HG03025 (cell line): ENCODE results near the gene PYGO1.

Source experiments
- ATAC-seq: cut with Tn5 transposase; IDR thresholded peaks from one replicate; pipeline ENCODE4 v1.9.1; 2021; ENCODE audit warnings: mild to moderate bottlenecking, moderate library complexity; ENCODE audit not compliant: unreplicated experiment, low FRiP score

The PYGO1 gene

DNA sequence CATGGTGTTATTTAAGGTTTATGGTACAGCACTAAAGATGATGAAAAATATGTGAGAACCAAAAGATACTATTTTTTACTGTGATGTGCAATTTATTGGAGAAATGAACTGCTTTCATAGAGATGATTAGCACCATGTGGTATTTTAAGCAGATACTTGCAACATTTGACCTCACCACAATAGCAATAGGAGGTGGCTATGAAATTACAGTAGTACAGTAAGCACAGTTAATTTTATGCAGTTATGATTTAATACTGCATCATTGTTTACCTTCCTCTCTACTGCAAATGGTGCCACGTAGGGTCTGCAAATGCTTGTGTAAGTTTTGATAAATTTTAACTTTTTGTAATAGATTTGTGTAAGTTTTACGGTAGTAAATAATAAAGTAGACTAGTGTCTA lies 14.0 kb downstream of the PYGO1 start:
- no peak for ATAC-seq

GRCh38 chr15:55573224-55573623 lies 14.9 kb downstream of the PYGO1 start:
- ATAC-seq: no peak

DNA sequence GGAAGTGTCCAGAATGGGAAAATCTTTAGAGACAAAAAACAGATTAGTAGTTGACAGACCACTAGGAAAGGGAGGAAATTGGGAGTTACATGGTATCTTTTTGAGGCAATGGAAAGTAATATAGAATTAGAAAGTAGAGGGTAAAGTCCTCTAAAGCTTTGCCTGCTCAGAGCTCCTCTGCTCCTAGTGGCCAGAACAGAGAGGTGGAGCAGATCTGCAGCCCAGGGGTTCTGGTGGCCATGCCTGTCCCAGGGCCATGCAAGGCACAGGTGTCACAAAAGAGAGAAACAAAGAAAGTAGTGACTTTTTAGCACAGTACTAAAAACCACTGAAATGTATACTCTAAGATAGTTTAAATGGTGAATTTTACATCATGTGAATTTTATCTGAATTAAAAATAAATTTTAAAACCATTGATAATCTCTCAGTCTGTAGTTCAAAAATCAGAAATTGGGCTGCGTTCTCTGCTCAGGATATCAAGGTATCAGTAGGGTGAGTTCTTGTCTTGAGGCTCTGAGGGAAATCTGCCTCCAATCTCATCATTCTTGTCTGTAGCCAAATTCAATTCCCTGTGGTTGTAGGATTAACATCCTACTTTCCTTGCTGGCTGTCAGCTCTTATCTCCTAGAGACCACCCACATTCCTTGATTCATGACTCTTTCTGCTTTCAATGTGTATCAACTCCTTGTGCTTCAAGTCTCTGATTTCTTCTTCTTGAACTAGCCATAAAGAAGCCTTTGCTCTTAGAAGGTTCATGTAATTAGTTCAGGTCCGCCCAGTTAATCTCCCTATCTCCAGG lies 23.6 kb downstream of the PYGO1 start:
- ATAC-seq: no peak

DNA sequence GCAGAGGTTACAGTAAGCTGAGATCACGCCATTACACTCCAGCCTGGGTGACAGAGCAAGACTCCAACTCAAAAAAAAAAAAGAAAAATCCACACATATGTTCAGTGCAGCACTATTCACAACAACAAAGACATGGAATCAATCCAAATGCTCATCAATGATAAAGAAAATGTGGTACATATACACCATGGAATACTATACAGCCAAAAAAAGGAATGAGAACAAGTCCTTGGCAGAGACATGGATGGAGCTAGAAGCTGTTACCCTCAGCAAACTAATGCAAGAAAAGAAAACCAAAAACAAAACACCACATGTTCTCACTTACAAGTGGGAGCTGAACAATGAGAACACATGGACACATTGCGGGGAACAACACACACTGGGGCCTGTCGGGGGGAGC lies 25.5 kb downstream of the PYGO1 start:
- no peak for ATAC-seq

GRCh38 chr15:55555089-55555488 lies 33.1 kb downstream of the PYGO1 start:
- no peak for ATAC-seq

DNA sequence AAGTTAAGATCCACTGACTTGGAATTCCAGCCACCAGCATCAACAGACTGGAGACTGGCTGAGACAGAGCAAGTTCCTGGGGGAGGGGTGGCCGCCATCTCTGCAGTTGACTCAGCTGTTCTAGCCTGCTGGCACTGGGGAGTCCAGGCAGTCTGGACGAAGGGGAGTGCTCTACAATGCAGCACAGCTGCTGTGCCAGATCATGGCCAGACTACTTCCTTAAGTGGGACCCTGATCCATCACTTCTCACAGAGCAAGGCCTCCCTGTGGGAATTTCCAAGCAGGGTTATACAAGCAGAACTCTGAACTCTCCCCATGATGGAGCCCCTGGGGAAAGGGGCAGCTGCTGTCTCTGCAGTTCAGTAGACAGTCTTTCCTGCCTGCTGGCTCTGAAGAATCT lies 35.2 kb downstream of the PYGO1 start:
- ATAC-seq: no peak

GRCh38 chr15:55552451-55552850 lies 35.7 kb downstream of the PYGO1 start:
- ATAC-seq: no peak

DNA sequence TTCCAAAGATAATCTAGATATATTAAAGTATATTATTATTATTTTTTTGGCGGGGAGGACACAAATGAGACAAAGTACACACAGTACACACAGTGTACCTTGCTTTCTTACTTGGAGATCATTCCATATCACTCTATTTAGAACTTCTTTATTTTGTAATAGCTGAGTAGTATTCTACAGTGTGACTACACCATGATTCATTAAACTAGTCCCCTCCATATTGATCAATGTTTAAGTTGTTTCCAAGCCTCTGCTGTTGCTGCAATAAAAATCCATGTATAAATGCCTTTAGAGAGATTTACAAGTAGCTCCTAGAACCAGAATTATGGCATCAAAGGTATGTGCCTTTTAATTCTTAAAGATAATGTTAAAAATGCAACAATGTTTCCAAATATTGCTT lies 38.8 kb downstream of the PYGO1 start:
- no peak for ATAC-seq

GRCh38 chr15:55546718-55547117 lies 41.4 kb downstream of the PYGO1 start:
- ATAC-seq: no peak

DNA sequence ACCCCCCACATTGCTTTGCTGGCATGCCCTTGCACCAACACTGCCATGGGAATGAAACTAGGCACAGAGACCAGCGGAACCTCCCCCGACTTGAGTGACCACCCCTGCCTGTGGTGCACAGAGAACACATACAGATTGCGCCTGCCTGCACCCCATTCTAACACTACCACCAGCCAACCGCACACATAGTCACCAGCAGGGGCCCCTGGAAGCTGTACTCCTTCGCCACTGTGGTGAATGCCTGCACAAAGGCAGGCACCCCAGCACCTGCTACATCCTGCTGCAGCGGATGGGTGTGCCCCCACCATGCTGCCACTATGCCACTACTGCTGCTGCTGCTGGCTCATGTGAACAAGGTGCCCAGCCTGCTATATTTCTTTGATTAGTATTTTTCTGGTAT lies 52.7 kb downstream of the PYGO1 start:
- no peak for ATAC-seq

DNA sequence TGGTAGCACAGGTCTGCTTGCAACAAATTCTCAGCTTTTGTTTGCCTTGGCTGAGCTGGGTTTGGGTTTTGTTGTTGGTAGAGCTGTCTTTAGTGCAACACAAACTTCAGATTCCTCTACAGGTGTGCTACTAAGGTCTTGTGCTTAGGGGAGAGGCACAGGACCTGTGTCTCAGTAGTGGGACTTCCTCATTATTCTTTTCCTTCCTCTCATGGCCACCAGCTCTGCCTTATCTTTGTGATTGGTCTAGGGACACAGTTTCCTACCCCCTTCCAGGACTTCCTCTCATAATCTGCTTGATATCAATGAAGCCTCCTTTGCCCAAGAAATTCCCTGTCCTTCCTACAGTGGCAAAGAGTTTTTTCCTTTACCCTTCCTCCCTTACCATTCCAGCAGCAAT lies 55.2 kb downstream of the PYGO1 start:
- ATAC-seq: no peak

- no peak for ATAC-seq
Observed at GRCh38 chr15:55530861-55531313, 57.3 kb downstream of the PYGO1 start.

DNA sequence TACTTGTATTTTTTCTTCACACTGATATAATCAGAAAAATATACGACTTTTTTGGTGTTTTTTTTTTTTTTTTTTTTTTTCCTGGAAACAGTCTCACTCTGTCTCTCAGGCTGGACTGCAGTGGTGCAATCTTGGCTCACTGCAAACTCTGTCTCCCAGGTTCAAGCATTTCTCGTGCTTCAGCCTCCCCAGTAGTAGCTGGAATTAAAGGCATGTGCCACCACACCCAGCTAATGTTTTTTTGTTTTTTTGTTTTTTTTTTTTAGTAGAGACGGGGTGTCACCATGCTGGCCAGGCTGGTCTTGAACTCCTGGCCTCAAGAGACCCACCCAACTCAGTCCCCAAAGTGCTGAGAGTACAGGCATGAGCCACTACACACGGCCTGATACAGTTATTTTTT lies 59.3 kb downstream of the PYGO1 start:
- no peak for ATAC-seq

GRCh38 chr15:55527150-55527549 lies 61.0 kb downstream of the PYGO1 start:
- ATAC-seq: no peak

- peak; percentile 74 for ATAC-seq
Observed at GRCh38 chr15:55526559-55527036, 61.5 kb downstream of the PYGO1 start.

DNA sequence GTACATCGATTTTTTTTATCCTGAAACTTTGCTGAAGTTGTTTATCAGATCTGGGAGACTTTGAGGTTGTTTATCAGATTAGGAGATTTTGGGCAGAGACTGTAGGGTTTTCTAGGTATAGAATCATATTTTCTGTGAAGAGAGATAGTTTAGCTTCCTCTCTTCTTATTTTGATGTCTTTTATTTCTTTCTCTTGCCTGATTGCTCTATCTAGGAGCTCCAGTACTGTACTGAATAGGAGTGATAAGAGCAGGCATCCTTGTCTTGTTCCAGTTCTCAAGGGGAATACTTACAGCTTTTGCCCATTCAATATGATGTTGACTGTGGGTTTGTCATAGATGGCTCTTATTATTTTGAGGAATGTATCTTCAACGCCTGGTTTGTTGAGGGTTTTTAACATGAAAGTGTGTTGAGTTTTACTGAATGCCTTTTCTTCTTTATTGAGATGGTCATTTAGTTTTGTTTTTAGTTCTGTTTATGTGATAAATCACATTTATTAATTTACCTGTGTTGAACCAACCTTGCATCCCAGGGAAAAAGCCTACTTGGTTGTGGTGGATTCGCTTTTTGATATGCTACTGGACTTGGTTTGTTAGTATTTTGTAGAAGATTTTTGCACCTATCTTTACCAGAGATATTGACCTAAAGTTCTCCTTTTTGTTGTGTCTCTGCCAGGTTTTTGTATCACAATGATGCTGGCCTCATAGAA lies 65.2 kb downstream of the PYGO1 start:
- ATAC-seq: no peak

GRCh38 chr15:55518641-55519040 lies 69.5 kb downstream of the PYGO1 start:
- ATAC-seq: no peak

DNA sequence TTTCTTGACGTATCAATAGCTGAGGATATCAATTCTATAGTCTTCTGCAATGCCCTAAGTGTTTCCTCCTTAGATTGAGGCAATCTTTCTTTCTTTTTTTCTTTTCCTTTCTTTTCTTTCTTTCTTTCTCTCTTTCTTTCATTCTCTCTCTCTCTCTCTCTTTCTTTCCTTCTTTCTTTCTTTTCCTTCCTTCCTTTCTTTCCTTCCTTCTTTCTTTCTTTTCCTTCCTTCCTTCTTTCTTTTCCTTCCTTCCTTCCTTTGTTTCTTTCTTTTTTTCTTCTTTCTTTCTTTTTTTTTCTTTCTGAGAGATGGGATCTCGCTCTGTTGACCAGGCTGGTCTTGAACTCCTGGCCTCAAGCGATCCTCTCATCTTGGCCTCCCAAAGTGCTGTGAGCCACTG lies 70.1 kb downstream of the PYGO1 start:
- no peak for ATAC-seq

DNA sequence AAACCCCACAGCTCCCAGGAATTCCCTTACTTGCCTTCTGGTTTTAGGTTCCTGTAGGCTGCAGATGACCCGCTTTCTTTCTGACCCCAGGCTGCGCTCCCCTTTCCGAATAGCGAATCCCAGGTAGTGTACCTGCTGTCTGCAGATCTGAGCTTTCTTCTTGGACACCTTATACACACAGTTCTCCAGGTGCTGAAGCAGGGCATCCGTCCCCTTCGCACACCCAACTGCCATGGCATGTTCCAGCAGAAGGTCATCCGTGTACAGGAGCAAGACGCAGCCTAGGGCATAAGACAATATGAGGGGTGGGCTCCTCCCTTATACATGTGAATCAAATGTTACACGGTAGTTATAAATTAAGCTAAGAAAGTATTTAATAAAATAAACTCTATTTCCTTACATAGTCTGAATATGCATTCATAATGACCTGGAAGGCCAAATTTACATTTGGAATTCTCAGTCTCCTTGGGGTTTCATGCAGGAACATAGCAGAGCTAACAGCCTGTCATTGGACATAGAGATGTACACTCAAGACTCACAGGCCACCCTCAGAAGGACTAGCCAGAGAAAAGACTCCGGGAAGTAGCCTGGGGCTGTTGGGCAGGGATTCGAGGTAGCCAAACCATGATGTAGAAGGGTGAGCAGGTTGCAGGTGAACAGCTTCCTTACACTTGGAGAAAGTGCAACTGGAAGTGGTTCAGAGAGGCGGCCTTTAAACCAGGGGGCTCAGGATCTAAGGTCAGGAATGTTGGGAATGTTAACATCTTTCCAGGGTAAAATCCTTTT lies 72.0 kb downstream of the PYGO1 start:
- ATAC-seq: no peak

DNA sequence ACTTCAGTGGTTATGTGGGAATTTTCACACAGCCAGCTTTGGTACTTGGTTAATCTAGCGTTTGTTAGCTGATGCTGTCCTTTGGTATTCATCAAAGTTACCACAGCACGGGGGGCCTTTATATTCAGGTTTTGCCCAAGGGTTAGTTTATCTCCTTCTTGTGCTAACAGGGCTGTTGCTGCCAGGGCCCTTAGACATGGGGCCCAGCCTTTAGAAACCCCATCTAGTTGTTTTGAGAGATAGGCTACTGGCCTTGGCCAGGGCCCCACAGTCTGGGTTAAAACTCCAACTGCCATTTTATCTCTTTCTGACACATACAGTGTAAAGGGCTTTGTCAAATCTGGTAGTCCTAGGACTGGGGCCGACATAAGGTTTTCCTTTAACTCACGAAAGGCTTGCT lies 72.7 kb downstream of the PYGO1 start:
- ATAC-seq: no peak

DNA sequence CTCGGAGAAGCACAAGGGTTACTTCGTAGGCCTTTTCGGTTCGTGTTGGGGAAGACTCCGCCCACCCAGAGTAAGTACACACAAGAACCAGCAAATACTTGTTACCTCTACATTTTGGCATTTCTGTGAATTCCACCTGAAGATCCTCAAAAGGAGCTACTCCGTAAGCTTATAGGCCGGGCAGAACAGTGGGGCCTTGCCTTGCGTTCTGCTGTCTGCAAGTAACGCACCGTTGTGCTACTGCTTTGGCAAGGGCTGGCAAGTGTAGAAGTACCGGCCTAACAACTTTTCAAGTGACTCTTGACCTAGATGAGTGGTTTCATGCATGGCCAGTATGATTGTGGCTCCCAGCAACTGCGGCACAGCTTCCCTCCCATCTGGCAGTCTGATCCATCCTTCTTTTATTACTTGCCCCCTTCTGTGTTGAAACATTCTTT lies 73.7 kb downstream of the PYGO1 start:
- no peak for ATAC-seq
